Upper lobe of left lung (tissue), 6 donors: Measurements from ENCODE around the gene HDDC2. TPM values are rescaled to one million over a fixed set of nuclear protein-coding genes. Genes with fewer than 3 reads are reported as not detected.
"Not testable (repeated sequence)": the region's sequence is repeated elsewhere in the genome, so short reads cannot be mapped to it uniquely, and the experiment has no call there.

Experiments used
- ATAC-seq, 2 donors: fragments of 200-7000 bp; cut with Tn5 transposase; one replicate each; pipeline ENCODE4 v1.9.1; 2022; ENCODE audit warnings: mild to moderate bottlenecking in 2 of 2, moderate library complexity in 2 of 2; ENCODE audit not compliant: low FRiP score in 2 of 2
- DNase-seq, 2 donors: peaks; one replicate each; pipeline ENCODE4 v3.0.0-alpha.2; 2019 to 2020
- H3K27ac ChIP-seq, 4 donors: fragments of 200-600 bp; sonication (generic); one replicate each; pipeline ENCODE4 v1.5.1; 2016 to 2019
- H3K27me3 ChIP-seq, 4 donors: fragments of 200-600 bp; sonication (generic); one replicate each; pipeline ENCODE4 v1.5.1; 2017 to 2019
- H3K36me3 ChIP-seq, 4 donors: fragments of 200-600 bp; sonication (generic); one replicate each; pipeline ENCODE4 v1.5.1; 2016 to 2019
- H3K4me1 ChIP-seq, 4 donors: fragments of 200-600 bp; sonication (generic); one replicate each; pipeline ENCODE4 v1.5.1; 2018 to 2019
- H3K4me3 ChIP-seq, 4 donors: fragments of 200-600 bp; sonication (generic); one replicate each; pipeline ENCODE4 v1.5.1; 2017 to 2019; ENCODE audit warnings: mild to moderate bottlenecking in 2 of 4, moderate library complexity in 1 of 4
- H3K9me3 ChIP-seq, 4 donors: fragments of 200-600 bp; sonication (generic); one replicate each; pipeline ENCODE4 v1.5.1; 2018 to 2019
- EP300 ChIP-seq, 4 donors: sonication (generic); formaldehyde crosslinking; IDR thresholded peaks; one replicate each; pipeline ENCODE4 v1.5.1; 2017; ENCODE audit warnings: antibody characterized with exemption in 4 of 4, control low read depth in 2 of 4
- POLR2A ChIP-seq, 4 donors: fragments of 450-650 bp; IDR thresholded peaks; one replicate each; pipeline ENCODE4 v1.5.1; 2016 to 2017; ENCODE audit warnings: antibody characterized with exemption in 4 of 4, mild to moderate bottlenecking in 2 of 4
- POLR2AphosphoS5 ChIP-seq, 2 donors: sonication (generic); formaldehyde crosslinking; IDR thresholded peaks; one replicate each; pipeline ENCODE4 v1.5.1; 2017; ENCODE audit warnings: antibody characterized with exemption in 2 of 2
- WGBS, 2 donors: methylation state at CpG; one replicate each; pipeline ENCODE4 v1.1.5; 2017 to 2018; 5-methylcytosine and 5-hydroxymethylcytosine counted together
- total RNA-seq, 6 donors: library from RNA; depleted of rRNA in 4 of 6; stranded (reverse); fragments of >200 nt in 4 of 6; gene quantifications; one replicate each; pipeline versions ENCODE4 v1.1.0 to v1.2.1, GENCODE V29; 2016 to 2021
- TF ChIP-seq, protein P1 (sequence below), 6 experiments: fragments of 450-650 bp in 4 of 6; fragments of 200-600 bp in 2 of 6; sonication (generic) in 2 of 6; IDR thresholded peaks; one replicate each; pipeline ENCODE4 v1.5.1; 2016 to 2019; ENCODE audit warnings: antibody characterized with exemption in 6 of 6
- donor health status: DM: no; HTN: no; CAD: no; lungs with moderate emphysema.
- donor health status: DM: no; HTN: yes; CAD: no; lungs with severe emphysema.

The HDDC2 gene
- total RNA-seq, 6 donors from 2014 or later = 31.4 to 57.5 (median 47.4) TPM

DNA sequence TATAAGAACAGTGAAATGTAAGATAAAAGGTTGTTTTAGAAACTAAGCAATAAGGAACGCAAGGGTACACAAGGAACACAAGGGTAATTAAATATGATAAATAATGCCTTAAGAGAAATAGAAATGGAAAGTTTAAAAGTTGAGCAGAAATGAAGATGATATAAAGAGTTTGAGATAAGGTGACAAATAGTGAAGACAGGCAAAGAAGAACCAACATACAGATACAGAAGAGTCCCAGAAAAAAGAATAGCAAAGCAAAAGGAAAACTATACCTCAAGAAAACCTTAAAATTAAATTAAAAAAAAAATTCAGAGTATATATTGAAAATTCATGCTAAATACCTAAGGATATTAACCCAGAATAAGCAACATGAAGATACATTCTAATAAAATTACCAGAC, 16.4 kb downstream of the HDDC2 start:
- DNase-seq = no peak
- Histone ChIP-seq H3K4me1 (no peaks in the 10 kb centered on the region), H3K36me3 (peaks cover 0 to 26% (median 10%) of the 10 kb centered on the region in 4 donors), H3K4me3 (no peak overlapping the region), H3K9me3 (peaks cover 3 to 8% (median 6%) of the 10 kb centered on the region in 4 donors), H3K27me3 (no peaks in the 10 kb centered on the region), H3K27ac (no peak overlapping the region)
- no peak for TF ChIP-seq EP300 (IDR thresholded peaks at IDR 0.05)
- no peak for TF ChIP-seq POLR2A (IDR thresholded peaks at IDR 0.05)
- TF ChIP-seq, protein P1, sequence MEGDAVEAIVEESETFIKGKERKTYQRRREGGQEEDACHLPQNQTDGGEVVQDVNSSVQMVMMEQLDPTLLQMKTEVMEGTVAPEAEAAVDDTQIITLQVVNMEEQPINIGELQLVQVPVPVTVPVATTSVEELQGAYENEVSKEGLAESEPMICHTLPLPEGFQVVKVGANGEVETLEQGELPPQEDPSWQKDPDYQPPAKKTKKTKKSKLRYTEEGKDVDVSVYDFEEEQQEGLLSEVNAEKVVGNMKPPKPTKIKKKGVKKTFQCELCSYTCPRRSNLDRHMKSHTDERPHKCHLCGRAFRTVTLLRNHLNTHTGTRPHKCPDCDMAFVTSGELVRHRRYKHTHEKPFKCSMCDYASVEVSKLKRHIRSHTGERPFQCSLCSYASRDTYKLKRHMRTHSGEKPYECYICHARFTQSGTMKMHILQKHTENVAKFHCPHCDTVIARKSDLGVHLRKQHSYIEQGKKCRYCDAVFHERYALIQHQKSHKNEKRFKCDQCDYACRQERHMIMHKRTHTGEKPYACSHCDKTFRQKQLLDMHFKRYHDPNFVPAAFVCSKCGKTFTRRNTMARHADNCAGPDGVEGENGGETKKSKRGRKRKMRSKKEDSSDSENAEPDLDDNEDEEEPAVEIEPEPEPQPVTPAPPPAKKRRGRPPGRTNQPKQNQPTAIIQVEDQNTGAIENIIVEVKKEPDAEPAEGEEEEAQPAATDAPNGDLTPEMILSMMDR (IDR thresholded peaks at IDR 0.05) = no peak
- no peak for TF ChIP-seq POLR2AphosphoS5 (IDR thresholded peaks at IDR 0.05)
- ATAC-seq = no peak
- WGBS, 2 donors = 95 to 100% methylated on average over 1 of the region's 1 CpG

DNA sequence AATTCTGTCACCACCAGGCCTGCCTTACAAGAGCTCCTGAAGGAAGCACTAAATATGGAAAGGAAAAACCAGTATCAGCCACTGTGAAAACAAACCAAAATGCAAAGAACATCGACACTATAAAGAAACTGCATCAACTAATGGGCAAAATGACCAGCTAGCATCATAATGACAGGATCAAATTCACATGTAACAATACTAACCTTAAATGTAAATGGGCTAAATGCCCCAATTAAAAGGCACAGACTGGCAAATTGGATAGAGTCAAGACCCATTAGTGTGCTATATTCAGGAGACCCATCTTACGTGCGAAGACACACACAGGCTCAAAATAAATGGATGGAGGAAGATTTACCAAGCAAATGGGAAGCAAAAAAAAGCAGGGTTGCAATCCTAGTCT, 19.3 kb downstream of the HDDC2 start:
- H3K27me3 ChIP-seq, H3K4me1 ChIP-seq, H3K4me3 ChIP-seq, DNase-seq, H3K27ac ChIP-seq, H3K9me3 ChIP-seq, ATAC-seq: not testable (repeated sequence)
- 95 to 97% methylated on average over 3 of the region's 3 CpGs for WGBS, 2 donors
- peaks cover 0 to 21% (median 1%) of the 10 kb centered on the region in 4 donors for H3K36me3 ChIP-seq

DNA sequence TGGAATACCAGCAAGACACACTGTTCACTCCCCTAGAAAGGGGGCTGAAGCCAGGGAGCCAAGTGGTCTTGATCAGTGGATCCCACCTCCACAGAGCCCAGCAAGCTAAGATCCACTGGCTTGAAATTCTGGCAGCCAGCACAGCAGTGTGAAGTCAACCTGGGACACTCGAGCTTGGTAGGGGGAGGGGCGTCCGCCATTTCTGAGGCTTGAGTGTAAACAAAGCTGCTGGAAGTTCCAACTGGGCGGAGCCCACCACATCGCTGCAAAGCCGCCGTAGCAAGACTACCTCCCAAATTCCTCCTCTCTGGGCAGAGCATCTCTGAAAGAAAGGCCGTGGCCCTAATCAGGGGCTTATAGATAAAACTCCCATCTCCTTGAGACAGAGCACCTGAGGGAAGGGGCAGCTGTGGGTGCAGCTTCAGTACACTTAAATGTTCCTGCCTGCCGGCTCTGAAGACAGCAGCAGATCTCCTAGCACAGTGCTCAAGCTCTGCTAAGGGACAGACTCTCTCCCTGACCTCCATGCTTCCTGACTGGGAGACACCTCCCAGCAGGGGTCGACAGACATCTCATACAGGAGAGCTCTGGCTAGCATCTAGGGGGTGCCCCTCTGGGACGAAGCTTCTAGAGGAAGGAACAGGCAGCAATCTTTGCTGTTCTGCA, 21.3 kb downstream of the HDDC2 start:
- DNase-seq = not testable (repeated sequence)
- peaks cover 0 to 21% (median 5%) of the 10 kb centered on the region in 4 donors for H3K36me3 ChIP-seq
- 89 to 100% methylated on average over 3 to 11 of the region's 11 CpGs for WGBS, 2 donors

DNA sequence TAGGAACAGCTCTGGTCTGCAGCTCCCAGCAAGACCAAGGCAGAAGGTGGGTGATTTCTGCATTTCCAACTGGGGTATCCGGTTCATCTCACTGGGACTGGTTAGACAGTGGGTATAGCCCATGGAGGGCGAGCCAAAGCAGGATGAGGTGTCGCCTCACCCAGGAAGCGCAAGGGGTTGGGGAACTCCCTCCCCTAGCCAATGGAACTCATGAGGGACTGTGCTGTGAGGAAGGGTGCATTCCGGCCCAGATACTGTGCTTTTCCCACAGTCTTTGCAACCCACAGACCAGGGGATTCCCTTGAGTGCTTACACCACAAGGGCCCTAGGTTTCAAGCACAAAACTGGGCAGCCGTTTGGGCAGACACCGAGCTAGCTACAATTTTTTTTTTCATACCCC, 21.8 kb downstream of the HDDC2 start:
- Histone ChIP-seq H3K4me1 (no peaks in the 10 kb centered on the region), H3K27ac (no peak overlapping the region), H3K36me3 (peaks cover 0 to 21% (median 5%) of the 10 kb centered on the region in 4 donors), H3K4me3 (no peak overlapping the region), H3K9me3 (peaks cover 0 to 6% (median 2%) of the 10 kb centered on the region in 4 donors), H3K27me3 (no peaks in the 10 kb centered on the region)
- no peak for DNase-seq
- TF ChIP-seq EP300 (IDR thresholded peaks at IDR 0.05) (no peak), POLR2A (IDR thresholded peaks at IDR 0.05) (no peak), POLR2AphosphoS5 (IDR thresholded peaks at IDR 0.05) (no peak)
- TF ChIP-seq, protein P1 (IDR thresholded peaks at IDR 0.05) = no peak
- no peak for ATAC-seq
- 81 to 91% methylated on average over 5 to 7 of the region's 7 CpGs for WGBS, 2 donors

More for the DNA sequence above, 21.3 kb downstream of the HDDC2 start:
- not testable (repeated sequence) for H3K27me3 ChIP-seq, H3K4me3 ChIP-seq, H3K4me1 ChIP-seq, H3K27ac ChIP-seq, H3K9me3 ChIP-seq, ATAC-seq

DNA sequence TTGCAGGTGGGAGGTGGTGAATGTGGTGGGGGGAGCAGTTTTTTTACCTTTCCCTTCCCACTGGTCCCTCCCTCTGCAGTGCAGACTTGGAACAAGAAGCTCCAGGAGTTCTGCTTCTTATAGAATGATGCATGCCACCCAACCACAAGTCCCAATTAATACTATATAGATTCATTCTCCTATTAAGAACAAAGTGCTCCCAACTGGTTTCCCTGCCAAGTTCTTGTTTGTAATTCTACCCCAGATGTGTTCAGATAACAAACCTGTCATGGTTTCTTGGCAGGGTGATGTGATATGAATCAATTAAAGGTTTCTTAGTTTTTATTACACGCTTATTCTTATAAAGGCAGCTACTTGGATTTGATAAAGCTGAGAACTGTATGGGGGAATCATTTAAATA, 23.9 kb downstream of the HDDC2 start:
- TF ChIP-seq EP300 (IDR thresholded peaks at IDR 0.05) (no peak), POLR2A (IDR thresholded peaks at IDR 0.05) (no peak)
- TF ChIP-seq, protein P1 (IDR thresholded peaks at IDR 0.05) = no peak
- H3K27me3 ChIP-seq = no peaks in the 10 kb centered on the region
- H3K9me3 ChIP-seq = peaks cover 0 to 6% (median 0%) of the 10 kb centered on the region in 4 donors
- H3K4me1 ChIP-seq = no peaks in the 10 kb centered on the region
- no peak overlapping the region for H3K4me3 ChIP-seq
- DNase-seq (no peak), ATAC-seq (no peak)
- H3K27ac ChIP-seq = no peak overlapping the region
- H3K36me3 ChIP-seq = peaks cover 0 to 34% (median 5%) of the 10 kb centered on the region in 4 donors
- 94 to 95% methylated on average over 1 of the region's 1 CpG for WGBS, 2 donors

DNA sequence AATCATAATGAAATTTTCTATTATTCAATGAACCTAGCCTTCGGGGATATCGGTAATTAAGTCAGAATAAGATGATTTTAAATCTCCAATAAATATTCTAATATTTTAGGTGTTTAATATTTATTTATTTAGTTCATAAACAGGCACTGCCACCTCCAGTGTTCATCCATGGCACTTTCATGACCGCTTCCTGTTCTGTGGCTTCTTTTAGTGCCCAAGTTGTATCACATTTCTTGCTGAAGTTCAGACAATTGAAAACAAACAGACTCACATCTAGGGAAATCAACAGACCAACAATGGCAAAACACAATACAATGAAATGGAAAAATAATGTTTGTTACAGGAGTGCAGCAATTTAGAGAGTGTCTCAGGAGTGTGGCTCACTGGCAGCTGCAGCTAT, 26.0 kb downstream of the HDDC2 start:
- H3K4me1 ChIP-seq = no peaks in the 10 kb centered on the region

More for the DNA sequence above, 26.0 kb downstream of the HDDC2 start:
- Histone ChIP-seq H3K27me3 (no peaks in the 10 kb centered on the region), H3K4me3 (no peak overlapping the region), H3K27ac (no peak overlapping the region), H3K9me3 (peaks cover 0 to 5% (median 0%) of the 10 kb centered on the region in 4 donors), H3K36me3 (peaks cover 0 to 37% (median 7%) of the 10 kb centered on the region in 4 donors)
- no peak for TF ChIP-seq POLR2A (IDR thresholded peaks at IDR 0.05)
- no peak for TF ChIP-seq POLR2AphosphoS5 (IDR thresholded peaks at IDR 0.05)
- TF ChIP-seq EP300 (IDR thresholded peaks at IDR 0.05) = no peak
- TF ChIP-seq, protein P1 (IDR thresholded peaks at IDR 0.05) = no peak
- 92 to 93% methylated on average over 3 of the region's 3 CpGs for WGBS, 2 donors
- no peak for ATAC-seq
- DNase-seq = no peak
